ENCODE measurements around the gene FSTL4.

The FSTL4 gene

DNA sequence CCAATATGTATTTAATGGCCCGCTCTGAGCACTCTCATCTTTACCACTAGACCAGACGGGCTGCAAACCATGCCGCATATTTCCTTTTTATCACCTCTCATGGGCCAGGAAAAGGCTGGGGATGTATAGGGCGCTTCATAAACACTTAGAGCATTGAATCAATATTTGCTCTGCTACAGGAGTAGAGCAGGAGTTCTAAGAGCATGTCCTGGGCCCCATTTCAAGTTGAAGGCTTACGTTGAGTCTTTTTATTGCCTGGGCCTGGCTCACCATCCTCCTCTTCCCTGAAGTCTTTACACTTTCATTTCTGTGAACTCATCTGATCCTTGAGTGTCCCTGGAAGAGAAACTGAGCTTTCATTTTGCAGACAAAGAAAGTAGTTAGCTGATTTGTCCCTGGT, 112.4 kb downstream of the FSTL4 start:
- no peak for TF ChIP-seq ZFP30 (CRISPR knock-in tag; IDR thresholded peaks at IDR 0.05)
- no peak for TF ChIP-seq BACH2 (CRISPR knock-in tag; IDR thresholded peaks at IDR 0.05; ENCODE audit: borderline replicate concordance)
- TF ChIP-seq, protein P1, sequence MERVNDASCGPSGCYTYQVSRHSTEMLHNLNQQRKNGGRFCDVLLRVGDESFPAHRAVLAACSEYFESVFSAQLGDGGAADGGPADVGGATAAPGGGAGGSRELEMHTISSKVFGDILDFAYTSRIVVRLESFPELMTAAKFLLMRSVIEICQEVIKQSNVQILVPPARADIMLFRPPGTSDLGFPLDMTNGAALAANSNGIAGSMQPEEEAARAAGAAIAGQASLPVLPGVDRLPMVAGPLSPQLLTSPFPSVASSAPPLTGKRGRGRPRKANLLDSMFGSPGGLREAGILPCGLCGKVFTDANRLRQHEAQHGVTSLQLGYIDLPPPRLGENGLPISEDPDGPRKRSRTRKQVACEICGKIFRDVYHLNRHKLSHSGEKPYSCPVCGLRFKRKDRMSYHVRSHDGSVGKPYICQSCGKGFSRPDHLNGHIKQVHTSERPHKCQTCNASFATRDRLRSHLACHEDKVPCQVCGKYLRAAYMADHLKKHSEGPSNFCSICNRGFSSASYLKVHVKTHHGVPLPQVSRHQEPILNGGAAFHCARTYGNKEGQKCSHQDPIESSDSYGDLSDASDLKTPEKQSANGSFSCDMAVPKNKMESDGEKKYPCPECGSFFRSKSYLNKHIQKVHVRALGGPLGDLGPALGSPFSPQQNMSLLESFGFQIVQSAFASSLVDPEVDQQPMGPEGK (CRISPR knock-in tag; IDR thresholded peaks at IDR 0.05; ENCODE audit: borderline replicate concordance), result no peak
- TF ChIP-seq ZNF565 (CRISPR knock-in tag; conservative IDR thresholded peaks at IDR 0.05; ENCODE audit: low read depth), result no peak
- no peak for TF ChIP-seq ZNF70 (CRISPR knock-in tag; IDR thresholded peaks at IDR 0.05)
- no peak for TF ChIP-seq ESRRG (CRISPR knock-in tag; IDR thresholded peaks at IDR 0.05)
- ATAC-seq, result no peak

DNA sequence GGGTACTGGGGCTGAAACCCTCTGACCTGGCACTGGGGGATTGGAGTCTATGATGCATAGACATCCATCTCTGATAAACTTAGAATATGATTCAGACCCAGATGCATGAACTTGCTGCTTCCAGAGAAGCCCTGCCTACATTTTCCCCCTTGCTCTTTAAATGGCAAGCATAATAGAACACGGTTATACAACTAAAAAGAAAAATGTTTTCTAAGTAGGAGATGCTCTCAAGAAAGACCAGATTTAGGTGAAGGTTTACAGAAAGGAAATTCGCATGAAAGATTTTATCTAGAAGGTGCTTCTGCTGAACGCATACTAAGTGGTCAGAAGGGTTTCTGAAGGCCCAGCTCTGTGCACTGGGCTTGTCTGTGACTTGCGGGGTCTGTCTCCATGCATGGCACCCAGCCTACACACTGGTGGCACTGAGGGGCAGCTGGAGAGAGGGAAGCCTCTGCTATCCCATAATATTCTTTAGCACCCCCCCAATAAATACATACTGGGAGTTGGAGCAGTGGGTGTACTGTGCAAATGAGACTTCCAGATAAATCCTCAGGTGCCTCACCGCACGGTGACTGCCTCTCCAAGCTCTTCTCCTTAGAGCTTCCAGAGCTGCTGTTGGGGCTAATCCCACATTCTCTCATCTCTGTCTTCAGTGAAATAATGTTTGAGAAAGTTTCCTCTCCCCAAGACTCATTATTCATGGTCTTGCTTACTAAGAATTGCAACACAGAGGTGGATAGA, 114.6 kb downstream of the FSTL4 start:
- no peak for TF ChIP-seq TCF4 (CRISPR knock-in tag; IDR thresholded peaks at IDR 0.05; ENCODE audit: borderline replicate concordance)
- TF ChIP-seq GLIS3 (CRISPR knock-in tag; IDR thresholded peaks at IDR 0.05), result no peak
- TF ChIP-seq, protein P2, sequence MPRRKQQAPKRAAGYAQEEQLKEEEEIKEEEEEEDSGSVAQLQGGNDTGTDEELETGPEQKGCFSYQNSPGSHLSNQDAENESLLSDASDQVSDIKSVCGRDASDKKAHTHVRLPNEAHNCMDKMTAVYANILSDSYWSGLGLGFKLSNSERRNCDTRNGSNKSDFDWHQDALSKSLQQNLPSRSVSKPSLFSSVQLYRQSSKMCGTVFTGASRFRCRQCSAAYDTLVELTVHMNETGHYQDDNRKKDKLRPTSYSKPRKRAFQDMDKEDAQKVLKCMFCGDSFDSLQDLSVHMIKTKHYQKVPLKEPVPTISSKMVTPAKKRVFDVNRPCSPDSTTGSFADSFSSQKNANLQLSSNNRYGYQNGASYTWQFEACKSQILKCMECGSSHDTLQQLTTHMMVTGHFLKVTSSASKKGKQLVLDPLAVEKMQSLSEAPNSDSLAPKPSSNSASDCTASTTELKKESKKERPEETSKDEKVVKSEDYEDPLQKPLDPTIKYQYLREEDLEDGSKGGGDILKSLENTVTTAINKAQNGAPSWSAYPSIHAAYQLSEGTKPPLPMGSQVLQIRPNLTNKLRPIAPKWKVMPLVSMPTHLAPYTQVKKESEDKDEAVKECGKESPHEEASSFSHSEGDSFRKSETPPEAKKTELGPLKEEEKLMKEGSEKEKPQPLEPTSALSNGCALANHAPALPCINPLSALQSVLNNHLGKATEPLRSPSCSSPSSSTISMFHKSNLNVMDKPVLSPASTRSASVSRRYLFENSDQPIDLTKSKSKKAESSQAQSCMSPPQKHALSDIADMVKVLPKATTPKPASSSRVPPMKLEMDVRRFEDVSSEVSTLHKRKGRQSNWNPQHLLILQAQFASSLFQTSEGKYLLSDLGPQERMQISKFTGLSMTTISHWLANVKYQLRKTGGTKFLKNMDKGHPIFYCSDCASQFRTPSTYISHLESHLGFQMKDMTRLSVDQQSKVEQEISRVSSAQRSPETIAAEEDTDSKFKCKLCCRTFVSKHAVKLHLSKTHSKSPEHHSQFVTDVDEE (CRISPR knock-in tag; IDR thresholded peaks at IDR 0.05), result no peak
- TF ChIP-seq BACH2 (CRISPR knock-in tag; IDR thresholded peaks at IDR 0.05; ENCODE audit: borderline replicate concordance), result no peak
- no peak for TF ChIP-seq ZFP30 (CRISPR knock-in tag; IDR thresholded peaks at IDR 0.05)
- TF ChIP-seq, protein P1 (CRISPR knock-in tag; IDR thresholded peaks at IDR 0.05; ENCODE audit: borderline replicate concordance), result no peak
- TF ChIP-seq, protein P3, sequence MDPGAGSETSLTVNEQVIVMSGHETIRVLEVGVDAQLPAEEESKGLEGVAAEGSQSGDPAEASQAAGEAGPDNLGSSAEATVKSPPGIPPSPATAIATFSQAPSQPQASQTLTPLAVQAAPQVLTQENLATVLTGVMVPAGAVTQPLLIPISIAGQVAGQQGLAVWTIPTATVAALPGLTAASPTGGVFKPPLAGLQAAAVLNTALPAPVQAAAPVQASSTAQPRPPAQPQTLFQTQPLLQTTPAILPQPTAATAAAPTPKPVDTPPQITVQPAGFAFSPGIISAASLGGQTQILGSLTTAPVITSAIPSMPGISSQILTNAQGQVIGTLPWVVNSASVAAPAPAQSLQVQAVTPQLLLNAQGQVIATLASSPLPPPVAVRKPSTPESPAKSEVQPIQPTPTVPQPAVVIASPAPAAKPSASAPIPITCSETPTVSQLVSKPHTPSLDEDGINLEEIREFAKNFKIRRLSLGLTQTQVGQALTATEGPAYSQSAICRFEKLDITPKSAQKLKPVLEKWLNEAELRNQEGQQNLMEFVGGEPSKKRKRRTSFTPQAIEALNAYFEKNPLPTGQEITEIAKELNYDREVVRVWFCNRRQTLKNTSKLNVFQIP (CRISPR knock-in tag; IDR thresholded peaks at IDR 0.05; ENCODE audit: borderline replicate concordance, low read depth), result no peak
- no peak for TF ChIP-seq OSR1 (CRISPR knock-in tag; IDR thresholded peaks at IDR 0.05)
- no peak for TF ChIP-seq PPARA (CRISPR knock-in tag; IDR thresholded peaks at IDR 0.05; ENCODE audit: borderline replicate concordance)
- no peak for TF ChIP-seq ZFP3 (CRISPR knock-in tag; IDR thresholded peaks at IDR 0.05)
- no peak for TF ChIP-seq ZNF8 (CRISPR knock-in tag; IDR thresholded peaks at IDR 0.05)
- no peak for TF ChIP-seq ISL1 (CRISPR knock-in tag; IDR thresholded peaks at IDR 0.05)
- TF ChIP-seq ZNF70 (CRISPR knock-in tag; IDR thresholded peaks at IDR 0.05), result no peak
- TF ChIP-seq, protein P4, sequence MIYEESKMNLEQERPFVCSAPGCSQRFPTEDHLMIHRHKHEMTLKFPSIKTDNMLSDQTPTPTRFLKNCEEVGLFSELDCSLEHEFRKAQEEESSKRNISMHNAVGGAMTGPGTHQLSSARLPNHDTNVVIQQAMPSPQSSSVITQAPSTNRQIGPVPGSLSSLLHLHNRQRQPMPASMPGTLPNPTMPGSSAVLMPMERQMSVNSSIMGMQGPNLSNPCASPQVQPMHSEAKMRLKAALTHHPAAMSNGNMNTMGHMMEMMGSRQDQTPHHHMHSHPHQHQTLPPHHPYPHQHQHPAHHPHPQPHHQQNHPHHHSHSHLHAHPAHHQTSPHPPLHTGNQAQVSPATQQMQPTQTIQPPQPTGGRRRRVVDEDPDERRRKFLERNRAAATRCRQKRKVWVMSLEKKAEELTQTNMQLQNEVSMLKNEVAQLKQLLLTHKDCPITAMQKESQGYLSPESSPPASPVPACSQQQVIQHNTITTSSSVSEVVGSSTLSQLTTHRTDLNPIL (CRISPR knock-in tag; IDR thresholded peaks at IDR 0.05; ENCODE audit: low read depth), result no peak
- TF ChIP-seq ZC3H10 (CRISPR knock-in tag; IDR thresholded peaks at IDR 0.05), result no peak
- ATAC-seq, result no peak

DNA sequence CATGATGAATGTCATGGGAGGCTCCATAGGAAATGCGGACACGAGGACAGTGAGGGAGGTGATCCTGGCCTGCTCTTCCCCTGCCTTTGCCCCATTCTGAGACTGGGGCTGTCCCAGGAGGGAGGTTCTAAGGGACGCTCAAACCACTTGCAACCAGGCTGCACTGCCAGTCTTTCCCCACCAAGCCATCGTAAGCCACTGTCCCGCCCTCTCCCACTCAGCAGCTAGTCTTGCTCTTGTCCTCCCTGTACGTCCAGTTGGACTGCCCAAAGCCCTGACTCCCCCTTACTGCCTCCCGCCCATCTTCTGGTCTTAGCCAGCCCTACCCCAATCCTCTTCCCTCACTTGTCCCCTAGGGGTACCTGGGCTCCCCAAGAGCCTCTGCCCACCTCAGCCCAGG, 115.7 kb downstream of the FSTL4 start:
- TF ChIP-seq, protein P5, sequence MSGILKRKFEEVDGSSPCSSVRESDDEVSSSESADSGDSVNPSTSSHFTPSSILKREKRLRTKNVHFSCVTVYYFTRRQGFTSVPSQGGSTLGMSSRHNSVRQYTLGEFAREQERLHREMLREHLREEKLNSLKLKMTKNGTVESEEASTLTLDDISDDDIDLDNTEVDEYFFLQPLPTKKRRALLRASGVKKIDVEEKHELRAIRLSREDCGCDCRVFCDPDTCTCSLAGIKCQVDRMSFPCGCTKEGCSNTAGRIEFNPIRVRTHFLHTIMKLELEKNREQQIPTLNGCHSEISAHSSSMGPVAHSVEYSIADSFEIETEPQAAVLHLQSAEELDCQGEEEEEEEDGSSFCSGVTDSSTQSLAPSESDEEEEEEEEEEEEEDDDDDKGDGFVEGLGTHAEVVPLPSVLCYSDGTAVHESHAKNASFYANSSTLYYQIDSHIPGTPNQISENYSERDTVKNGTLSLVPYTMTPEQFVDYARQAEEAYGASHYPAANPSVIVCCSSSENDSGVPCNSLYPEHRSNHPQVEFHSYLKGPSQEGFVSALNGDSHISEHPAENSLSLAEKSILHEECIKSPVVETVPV (CRISPR knock-in tag; IDR thresholded peaks at IDR 0.05), result no peak
- no peak for ATAC-seq
